IMR-90 (cell line): ENCODE data around the gene MMAB. TPM values are rescaled to one million over a fixed set of nuclear protein-coding genes. Genes with fewer than 3 reads are reported as not detected.

Experiments used
- ATAC-seq: fragments of 200-7000 bp; cut with Tn5 transposase; 2 replicates; pipeline ENCODE4 v1.9.1; 2020; ENCODE audit warnings: low read depth, mild to moderate bottlenecking, moderate library complexity
- BruUV-seq: library from RNA; stranded (reverse); fragments of 400-500 nt; replicated peaks from 2 replicates; lab custom pipeline; 2021; lab: Mats Ljungman, UMichigan
- CTCF ChIA-PET: fragments of 300-600 bp; formaldehyde crosslinking; extraction: SDS; loops from one replicate; lab custom pipeline; 2021; ENCODE audit warnings: antibody characterized with exemption; lab: Yijun Ruan, JAX
- POLR2A ChIA-PET: fragments of 300-600 bp; sonication (Branson Sonifier 250); formaldehyde crosslinking; loops from one replicate; lab custom pipeline; 2022; ENCODE audit warnings: antibody characterized with exemption; ENCODE audit not compliant: unreplicated experiment; lab: Charles Lee
- DNase-seq: peaks from one replicate; pipeline ENCODE4 v3.0.0; 2013
- H2AFZ ChIP-seq: replicated peaks from 2 replicates; pipeline ENCODE3; 2013; ENCODE audit warnings: low read length, mild to moderate bottlenecking; ENCODE audit not compliant: poor library complexity
- H2AK5ac ChIP-seq: 2 replicates; pipeline ENCODE4 v1.6.1; 2013; ENCODE audit warnings: low read depth, low read length, inconsistent platforms
- H2AK9ac ChIP-seq: replicated peaks from 2 replicates; pipeline ENCODE3; 2013; ENCODE audit warnings: mild to moderate bottlenecking, low read depth, low read length, moderate library complexity; ENCODE audit not compliant: poor library complexity
- H2BK120ac ChIP-seq: 2 replicates; pipeline ENCODE4 v1.6.1; 2013; ENCODE audit warnings: low read depth, low read length, inconsistent platforms
- H2BK15ac ChIP-seq: 3 replicates; pipeline ENCODE4 v1.6.1; 2013; ENCODE audit warnings: low read depth, low read length, inconsistent platforms
- H2BK20ac ChIP-seq: 2 replicates; pipeline ENCODE4 v1.6.1; 2013; ENCODE audit warnings: low read depth, mild to moderate bottlenecking, inconsistent platforms, low read length, moderate library complexity
- H2BK5ac ChIP-seq: 2 replicates; pipeline ENCODE4 v1.6.1; 2013; ENCODE audit warnings: mild to moderate bottlenecking, low read depth, low read length, inconsistent platforms; ENCODE audit not compliant: poor library complexity, severe bottlenecking
- H3K14ac ChIP-seq: replicated peaks from 2 replicates; pipeline ENCODE4 v1.6.1; 2013; ENCODE audit warnings: low read depth, low read length, inconsistent platforms
- H3K18ac ChIP-seq: 2 replicates; pipeline ENCODE4 v1.6.1; 2013; ENCODE audit warnings: low read depth, low read length, control low read depth
- H3K23ac ChIP-seq: 2 replicates; pipeline ENCODE4 v1.6.1; 2013; ENCODE audit warnings: low read depth, low read length, inconsistent platforms
- H3K27ac ChIP-seq: 2 replicates; pipeline ENCODE4 v1.5.1; 2013; ENCODE audit warnings: mild to moderate bottlenecking, control low read depth, low read length; ENCODE audit not compliant: insufficient read depth
- H3K27me3 ChIP-seq: 2 replicates; pipeline ENCODE4 v1.6.1; 2013; ENCODE audit warnings: low read length; ENCODE audit not compliant: control insufficient read depth, insufficient read depth
- H3K36me3 ChIP-seq: 2 replicates; pipeline ENCODE4 v1.6.1; 2013; ENCODE audit warnings: low read length, mixed read lengths; ENCODE audit not compliant: control insufficient read depth, insufficient read depth
- H3K4ac ChIP-seq: 2 replicates; pipeline ENCODE4 v1.6.1; 2013; ENCODE audit warnings: low read depth, low read length, inconsistent platforms
- H3K4me1 ChIP-seq: 2 replicates; pipeline ENCODE4 v1.6.1; 2013; ENCODE audit warnings: low read length, mixed read lengths; ENCODE audit not compliant: control insufficient read depth, insufficient read depth
- H3K4me2 ChIP-seq: 2 replicates; pipeline ENCODE4 v1.6.1; 2013; ENCODE audit warnings: low read depth, mild to moderate bottlenecking, control low read depth, low read length, moderate library complexity
- H3K4me3 ChIP-seq: 2 replicates; pipeline ENCODE4 v1.5.1; 2013; ENCODE audit warnings: low read depth, mild to moderate bottlenecking, control low read depth, low read length, moderate library complexity; ENCODE audit not compliant: insufficient read depth
- H3K56ac ChIP-seq: 2 replicates; pipeline ENCODE4 v1.6.1; 2013; ENCODE audit warnings: low read length, inconsistent platforms; ENCODE audit not compliant: insufficient read depth; ENCODE audit errors: extremely low read depth
- H3K79me1 ChIP-seq, 2 experiments: 2 replicates each; pipeline ENCODE4 v1.6.1; 2013; ENCODE audit warnings: low read length in 2 of 2, inconsistent platforms in 1 of 2, low read depth in 1 of 2
- H3K9ac ChIP-seq: 2 replicates; pipeline ENCODE4 v1.6.1; 2013; ENCODE audit warnings: low read depth, low read length, control low read depth
- H3K9me1 ChIP-seq: 2 replicates; pipeline ENCODE4 v1.6.1; 2013; ENCODE audit warnings: low read length, inconsistent platforms; ENCODE audit not compliant: insufficient read depth
- H3K9me3 ChIP-seq: 2 replicates; pipeline ENCODE4 v1.6.1; 2013; ENCODE audit warnings: low read length; ENCODE audit not compliant: control insufficient read depth, insufficient read depth
- H4K20me1 ChIP-seq: 2 replicates; pipeline ENCODE4 v1.6.1; 2013; ENCODE audit warnings: low read length, inconsistent platforms; ENCODE audit not compliant: insufficient read depth
- H4K5ac ChIP-seq: 2 replicates; pipeline ENCODE4 v1.6.1; 2013; ENCODE audit warnings: mild to moderate bottlenecking, low read depth, low read length, control low read depth
- H4K8ac ChIP-seq, 2 experiments: 2 replicates each; pipeline ENCODE4 v1.6.1; 2013; ENCODE audit warnings: low read depth in 2 of 2, low read length in 2 of 2, control low read depth in 1 of 2, inconsistent platforms in 1 of 2
- H4K91ac ChIP-seq: 2 replicates; pipeline ENCODE4 v1.6.1; 2013; ENCODE audit warnings: low read depth, low read length, inconsistent platforms; ENCODE audit not compliant: insufficient read depth
- BHLHE40 ChIP-seq: fragments of 150-350 bp; IDR thresholded peaks from 2 replicates; pipeline ENCODE4 v1.6.1; 2016; ENCODE audit warnings: mild to moderate bottlenecking, low read depth, low read length
- CEBPB ChIP-seq: IDR thresholded peaks from 2 replicates; pipeline ENCODE4 v1.6.1; 2012; ENCODE audit warnings: low read depth, low read length, improper control_type of control experiment
- CHD1 ChIP-seq: IDR thresholded peaks from 2 replicates; pipeline ENCODE4 v1.6.1; 2012; ENCODE audit warnings: low read depth, low read length, improper control_type of control experiment
- ELK1 ChIP-seq: fragments of 150-350 bp; IDR thresholded peaks from 2 replicates; pipeline ENCODE4 v1.6.1; 2016; ENCODE audit warnings: low read depth, mild to moderate bottlenecking, low read length, moderate library complexity, borderline replicate concordance
- FOS ChIP-seq: fragments of 150-350 bp; IDR thresholded peaks from 2 replicates; pipeline ENCODE4 v1.6.1; 2016; ENCODE audit warnings: low read depth, low read length
- MAFK ChIP-seq: IDR thresholded peaks from 2 replicates; pipeline ENCODE4 v1.6.1; 2012; ENCODE audit warnings: low read depth, low read length, improper control_type of control experiment
- MAZ ChIP-seq: IDR thresholded peaks from 2 replicates; pipeline ENCODE4 v1.6.1; 2012; ENCODE audit warnings: low read depth, mild to moderate bottlenecking, low read length, improper control_type of control experiment, moderate library complexity, borderline replicate concordance
- MXI1 ChIP-seq: IDR thresholded peaks from 2 replicates; pipeline ENCODE4 v1.6.1; 2012; ENCODE audit warnings: low read depth, mild to moderate bottlenecking, low read length, moderate library complexity, borderline replicate concordance
- POLR2A ChIP-seq: IDR thresholded peaks from 2 replicates; pipeline ENCODE4 v1.6.1; 2012; ENCODE audit warnings: mild to moderate bottlenecking, low read depth, low read length
- RAD21 ChIP-seq: IDR thresholded peaks from 2 replicates; pipeline ENCODE4 v1.6.1; 2012; ENCODE audit warnings: low read length, improper control_type of control experiment
- RCOR1 ChIP-seq: IDR thresholded peaks from 2 replicates; pipeline ENCODE4 v1.6.1; 2012; ENCODE audit warnings: mild to moderate bottlenecking, low read length, improper control_type of control experiment; ENCODE audit not compliant: insufficient replicate concordance
- RFX5 ChIP-seq: IDR thresholded peaks from 2 replicates; pipeline ENCODE4 v1.8.0; 2012; ENCODE audit warnings: low read depth, mild to moderate bottlenecking, low read length, moderate library complexity
- SMC3 ChIP-seq: fragments of 150-350 bp; IDR thresholded peaks from 2 replicates; pipeline ENCODE4 v1.6.1; 2016; ENCODE audit warnings: low read depth, mild to moderate bottlenecking, antibody characterized with exemption, low read length, moderate library complexity
- WGBS, 2 experiments: methylation state at CpG; one replicate each; pipeline versions ENCODE4 v1.1.5 to v1.1.7; 2013; ENCODE audit warnings: missing lambda C conversion rate in 2 of 2; ENCODE audit not compliant: insufficient read length in 1 of 2; ENCODE audit errors: extremely low coverage in 2 of 2; 5-methylcytosine and 5-hydroxymethylcytosine counted together
- dilution Hi-C: fragments of 300-500 bp; cut with HindIII; formaldehyde crosslinking; loops from one replicate; pipeline ENCODE4 v1.14.3; 2018; ENCODE audit warnings: low sequenced_read_pairs; ENCODE audit not compliant: unreplicated experiment
- in situ Hi-C: fragments of 300-500 bp; cut with MboI; formaldehyde crosslinking; loops from 3 replicates; pipeline ENCODE4 v1.14.3; 2019; ENCODE audit warnings: low sequenced_read_pairs, inconsistent platforms, mixed read lengths
- intact Hi-C: fragments of 100-400 bp; cut with micrococcal nuclease; formaldehyde crosslinking; loops from 2 replicates; pipeline ENCODE4 v1.10.0; 2022
- polyA plus RNA-seq, 3 experiments: library from polyadenylated mRNA; depleted of rRNA; stranded (reverse); fragments of >200 nt; gene quantifications; 2 replicates each; pipeline ENCODE4 v1.2.3, GENCODE V29; 2012; ENCODE audit warnings: low replicate concordance in 1 of 3
- total RNA-seq: library from RNA; depleted of rRNA; stranded (reverse); fragments of >200 nt; gene quantifications from 2 replicates; pipeline ENCODE4 v1.2.3, GENCODE V29; 2012
- TF ChIP-seq, protein P1 (sequence below): conservative IDR thresholded peaks from 2 replicates; pipeline ENCODE4 v1.5.1; 2012; ENCODE audit warnings: mild to moderate bottlenecking, low read depth, low read length, improper control_type of control experiment

MMAB gene
- total and polyA plus RNA-seq, 2 of the 4 experiments (the other 2 are of a cell fraction): 16.5 to 16.9 TPM

DNA sequence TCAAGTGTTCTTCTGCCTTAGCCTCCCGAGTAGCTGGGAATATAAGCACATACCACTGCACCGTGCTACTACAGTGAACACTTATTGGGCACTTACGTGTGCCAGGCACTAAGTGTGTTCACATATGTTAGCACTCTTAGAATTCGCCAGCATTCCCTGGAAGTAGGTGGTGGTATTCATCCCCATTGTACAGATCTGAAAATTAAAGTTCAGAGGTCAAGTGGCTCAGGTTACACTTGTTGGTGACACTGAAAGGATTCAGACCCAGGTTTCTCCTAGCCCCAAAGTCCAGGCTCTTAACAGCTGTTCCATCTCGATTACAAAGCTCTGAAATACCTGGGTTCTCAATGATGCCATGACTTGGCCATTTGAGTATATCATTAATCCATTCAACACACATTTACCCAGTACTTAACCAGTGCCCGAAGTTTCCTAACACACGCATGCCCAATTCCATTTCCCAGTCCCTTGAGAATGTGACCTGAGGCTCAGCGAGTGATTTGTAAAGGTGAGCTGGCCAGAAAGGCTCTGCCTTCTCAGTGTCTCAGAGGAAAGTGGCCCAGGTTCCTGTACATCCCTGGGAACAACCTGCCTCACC is 5.1 kb upstream of the MMAB start:
- Histone ChIP-seq H3K4ac (no peak overlapping the region), H3K9ac (no peak overlapping the region), H4K5ac (no peak overlapping the region), H2BK20ac (no peak overlapping the region), H3K27ac (no peak overlapping the region), H4K20me1 (no peaks in the 10 kb centered on the region), H3K4me1 (peaks cover 2% of the 10 kb centered on the region; the same call in 1 of the 2 replicates), H3K27me3 (no peaks in the 10 kb centered on the region), H3K9me1 (0 out of 2 replicates have a peak, but pooled peaks cover 6% of the 10 kb centered on the region), H2AFZ (no peak overlapping the region), H3K23ac (no peak overlapping the region), H2BK15ac (no peak overlapping the region), H3K4me3 (no peak overlapping the region), H3K9me3 (no peaks in the 10 kb centered on the region), H4K8ac (no peak overlapping the region), H2AK9ac (no peak overlapping the region), H3K18ac (no peak overlapping the region), H3K4me2 (no peak overlapping the region), H3K79me1 (peaks cover 3 to 4% of the 10 kb centered on the region in 2 experiments; a peak in 1 of 4 replicates), H3K56ac (no peak overlapping the region), H2AK5ac (no peak overlapping the region), H3K36me3 (peaks cover 11% of the 10 kb centered on the region), H2BK5ac (no peak overlapping the region), H4K91ac (no peak overlapping the region), H2BK120ac (no peak overlapping the region), H3K14ac (no peak overlapping the region)
- in situ Hi-C loops (no loop called here), intact Hi-C loops (no loop called here), dilution Hi-C loops (no loop called here)
- POLR2A ChIA-PET: no interaction called here
- ATAC-seq: no peak
- no peak for DNase-seq
- TF ChIP-seq POLR2A: no peak
- TF ChIP-seq FOS: no peak
- no peak for TF ChIP-seq RAD21
- no peak for TF ChIP-seq ELK1
- TF ChIP-seq RFX5: no peak
- TF ChIP-seq SMC3: no peak
- no peak for TF ChIP-seq CEBPB
- TF ChIP-seq BHLHE40: no peak
- TF ChIP-seq, protein P1, sequence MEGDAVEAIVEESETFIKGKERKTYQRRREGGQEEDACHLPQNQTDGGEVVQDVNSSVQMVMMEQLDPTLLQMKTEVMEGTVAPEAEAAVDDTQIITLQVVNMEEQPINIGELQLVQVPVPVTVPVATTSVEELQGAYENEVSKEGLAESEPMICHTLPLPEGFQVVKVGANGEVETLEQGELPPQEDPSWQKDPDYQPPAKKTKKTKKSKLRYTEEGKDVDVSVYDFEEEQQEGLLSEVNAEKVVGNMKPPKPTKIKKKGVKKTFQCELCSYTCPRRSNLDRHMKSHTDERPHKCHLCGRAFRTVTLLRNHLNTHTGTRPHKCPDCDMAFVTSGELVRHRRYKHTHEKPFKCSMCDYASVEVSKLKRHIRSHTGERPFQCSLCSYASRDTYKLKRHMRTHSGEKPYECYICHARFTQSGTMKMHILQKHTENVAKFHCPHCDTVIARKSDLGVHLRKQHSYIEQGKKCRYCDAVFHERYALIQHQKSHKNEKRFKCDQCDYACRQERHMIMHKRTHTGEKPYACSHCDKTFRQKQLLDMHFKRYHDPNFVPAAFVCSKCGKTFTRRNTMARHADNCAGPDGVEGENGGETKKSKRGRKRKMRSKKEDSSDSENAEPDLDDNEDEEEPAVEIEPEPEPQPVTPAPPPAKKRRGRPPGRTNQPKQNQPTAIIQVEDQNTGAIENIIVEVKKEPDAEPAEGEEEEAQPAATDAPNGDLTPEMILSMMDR: no peak
- no peak for TF ChIP-seq MXI1
- no peak for TF ChIP-seq MAZ
- no peak for TF ChIP-seq CHD1
- no peak for TF ChIP-seq RCOR1
- TF ChIP-seq MAFK: no peak
- CTCF ChIA-PET: no interaction called here
- BruUV-seq: no TSS peak
- 44% methylated on average over 2 of the region's 8 CpGs; no CpG with 5 or more reads in 1 of the 2 experiments for WGBS, 2 experiments
